Cardiac fibroblast (primary cell): ENCODE data around the gene C1QTNF8.
A peak's percentile ranks its signal among the peaks of the same experiment; 100 is the strongest.

Source experiments
- DNase-seq, 2 donors: peaks; one replicate each; pipeline versions ENCODE4 v3.0.0 to v3.0.0-alpha.2; 2010; ENCODE audit warnings: low read depth in 2 of 2
- H3K4me3 ChIP-seq, 2 donors: replicated peaks in 1 of 2; 1 replicate in 1 of 2; 2 replicates in 1 of 2; pipeline ENCODE4 v1.5.1; 2011; ENCODE audit warnings: low read depth in 2 of 2, low read length in 2 of 2, mild to moderate bottlenecking in 2 of 2, moderate library complexity in 1 of 2
- TF ChIP-seq, protein P1 (sequence below): IDR thresholded peaks from one replicate; pipeline ENCODE4 v1.5.1; 2011; ENCODE audit warnings: low read depth, mild to moderate bottlenecking, low read length, inconsistent platforms

The C1QTNF8 gene

DNA sequence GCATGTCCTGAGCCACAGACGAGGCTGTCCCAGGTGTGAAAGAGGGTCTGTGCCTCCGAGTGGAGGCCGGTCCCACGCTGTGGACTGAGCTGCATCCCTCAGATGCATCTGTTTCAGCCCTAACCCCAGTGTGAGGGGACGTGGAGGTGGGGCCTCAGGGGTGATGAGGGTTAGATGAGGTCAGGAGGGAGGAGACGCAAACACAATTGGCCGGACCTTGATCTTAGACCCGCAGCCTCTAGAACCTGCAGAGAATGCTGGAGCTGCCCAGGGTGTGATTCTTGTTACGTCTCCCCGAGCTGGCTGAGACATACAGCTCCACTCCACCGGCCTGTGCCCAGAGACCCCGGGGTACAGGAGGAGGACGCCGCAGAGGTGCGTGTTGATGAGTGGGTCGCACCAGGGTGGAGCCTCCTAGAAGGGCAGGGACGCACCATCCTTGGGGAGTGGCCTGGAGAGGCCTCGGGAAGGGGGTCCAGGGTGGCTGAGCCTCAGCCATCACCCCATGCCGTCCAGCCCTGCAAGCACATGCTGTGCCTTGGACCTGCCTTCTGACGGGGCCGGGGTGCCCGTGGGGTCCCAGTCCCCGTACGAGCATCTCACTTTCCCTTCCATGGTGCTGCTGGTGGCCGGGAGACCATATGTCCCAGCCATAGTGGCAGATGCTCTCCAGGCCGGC is 16.6 kb upstream of the C1QTNF8 start:
- no peak for DNase-seq
- H3K4me3 ChIP-seq, result no peak overlapping the region
- TF ChIP-seq, protein P1, sequence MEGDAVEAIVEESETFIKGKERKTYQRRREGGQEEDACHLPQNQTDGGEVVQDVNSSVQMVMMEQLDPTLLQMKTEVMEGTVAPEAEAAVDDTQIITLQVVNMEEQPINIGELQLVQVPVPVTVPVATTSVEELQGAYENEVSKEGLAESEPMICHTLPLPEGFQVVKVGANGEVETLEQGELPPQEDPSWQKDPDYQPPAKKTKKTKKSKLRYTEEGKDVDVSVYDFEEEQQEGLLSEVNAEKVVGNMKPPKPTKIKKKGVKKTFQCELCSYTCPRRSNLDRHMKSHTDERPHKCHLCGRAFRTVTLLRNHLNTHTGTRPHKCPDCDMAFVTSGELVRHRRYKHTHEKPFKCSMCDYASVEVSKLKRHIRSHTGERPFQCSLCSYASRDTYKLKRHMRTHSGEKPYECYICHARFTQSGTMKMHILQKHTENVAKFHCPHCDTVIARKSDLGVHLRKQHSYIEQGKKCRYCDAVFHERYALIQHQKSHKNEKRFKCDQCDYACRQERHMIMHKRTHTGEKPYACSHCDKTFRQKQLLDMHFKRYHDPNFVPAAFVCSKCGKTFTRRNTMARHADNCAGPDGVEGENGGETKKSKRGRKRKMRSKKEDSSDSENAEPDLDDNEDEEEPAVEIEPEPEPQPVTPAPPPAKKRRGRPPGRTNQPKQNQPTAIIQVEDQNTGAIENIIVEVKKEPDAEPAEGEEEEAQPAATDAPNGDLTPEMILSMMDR, result no peak

DNA sequence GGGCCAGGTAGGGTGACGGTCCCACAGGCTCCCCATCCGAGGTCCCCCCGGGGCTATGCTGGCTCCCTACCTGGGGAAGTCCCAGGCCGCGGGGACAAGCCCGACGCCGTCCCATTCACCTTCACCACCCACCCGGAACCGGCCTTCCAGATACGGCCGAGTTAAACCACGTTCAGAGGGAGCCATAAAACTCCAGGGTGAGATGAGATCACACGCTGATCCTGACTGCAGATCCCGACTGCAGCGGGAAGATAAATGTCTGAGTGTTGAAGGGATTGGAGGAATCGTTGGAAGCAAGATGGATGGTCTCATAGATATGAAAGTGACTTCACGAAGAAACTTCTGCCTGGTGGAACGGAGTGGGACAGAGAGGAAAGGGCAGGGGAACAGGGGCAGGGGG is 13.6 kb upstream of the C1QTNF8 start:
- DNase-seq, result no peak
- TF ChIP-seq, protein P1, result no peak
- no peak overlapping the region for H3K4me3 ChIP-seq

DNA sequence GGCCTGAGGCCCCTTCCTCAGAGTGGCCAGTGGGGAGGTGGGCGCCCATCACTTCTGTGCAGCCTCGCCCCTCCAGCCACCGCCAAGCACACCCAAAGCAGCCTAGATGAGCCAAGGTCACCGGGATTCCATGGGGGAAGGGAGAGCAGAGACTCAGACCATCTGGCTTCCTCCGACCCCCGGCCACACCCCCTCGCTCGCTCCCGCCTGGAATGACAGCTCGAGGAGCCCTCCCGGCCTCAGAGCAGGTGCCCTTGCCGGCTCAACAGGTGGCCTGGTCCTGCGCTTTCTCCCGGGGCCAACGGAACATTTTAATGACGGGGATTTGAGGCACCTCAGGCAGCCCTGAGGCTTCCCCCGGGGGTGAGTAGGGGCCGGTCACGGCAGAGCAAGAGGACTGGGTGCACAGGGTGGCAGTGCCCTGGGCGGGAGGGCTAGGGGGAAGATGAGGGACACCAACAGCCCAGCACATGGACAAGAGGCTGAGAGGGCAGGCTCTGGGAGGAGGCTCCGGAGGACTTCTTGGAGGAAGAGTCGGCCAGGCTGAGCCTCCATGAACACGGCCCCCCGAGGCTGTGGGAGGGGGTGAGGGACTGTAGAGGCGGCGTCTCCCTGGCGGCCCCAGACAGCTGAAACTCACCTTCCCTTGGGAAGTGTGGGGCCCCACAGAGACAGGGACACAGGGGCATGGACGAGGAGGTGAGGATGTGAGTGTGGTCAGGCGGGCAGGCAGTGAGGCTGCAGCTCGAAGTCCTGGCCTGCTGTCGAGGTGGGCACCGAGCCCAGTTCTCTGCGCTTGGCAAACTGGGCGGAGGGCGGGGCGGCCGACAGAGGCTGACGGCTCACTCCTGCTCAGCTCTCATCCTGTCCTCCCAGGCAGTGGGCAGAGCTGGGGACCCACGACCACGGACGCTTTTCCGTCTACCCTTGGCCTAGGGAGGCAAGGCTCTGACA is 12.5 kb upstream of the C1QTNF8 start:
- DNase-seq, result peak in 1 of 2 donors; percentile 26
- H3K4me3 ChIP-seq, result no peak overlapping the region
- TF ChIP-seq, protein P1, result no peak

GRCh38 chr16:1107731-1108130 is 11.7 kb upstream of the C1QTNF8 start:
- DNase-seq, result no peak
- TF ChIP-seq, protein P1, result no peak
- H3K4me3 ChIP-seq, result no peak overlapping the region

GRCh38 chr16:1107141-1107540 is 11.1 kb upstream of the C1QTNF8 start:
- TF ChIP-seq, protein P1, result no peak

DNA sequence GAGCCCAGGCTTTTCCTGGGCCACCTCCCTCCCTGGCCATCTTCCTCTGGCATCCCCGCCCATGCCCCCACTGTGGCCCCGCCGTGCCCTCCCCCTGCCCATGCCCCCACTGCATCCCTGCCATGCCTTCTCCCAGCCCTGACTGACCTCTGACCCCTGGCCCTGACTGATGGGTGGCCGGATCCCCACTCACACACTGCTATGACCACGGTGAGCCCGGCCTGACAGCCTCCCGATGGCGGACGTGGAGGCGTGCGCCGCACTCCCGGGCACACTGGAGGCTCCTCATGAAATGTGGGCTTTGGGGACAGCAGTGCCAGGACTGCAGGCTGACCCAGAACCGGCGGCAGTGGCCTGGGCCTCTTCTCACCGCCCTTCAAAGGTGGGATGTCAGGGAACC is 10.6 kb upstream of the C1QTNF8 start:
- no peak overlapping the region for H3K4me3 ChIP-seq
- TF ChIP-seq, protein P1, result no peak
- DNase-seq, result no peak

More at GRCh38 chr16:1107141-1107540, 11.1 kb upstream of the C1QTNF8 start:
- no peak overlapping the region for H3K4me3 ChIP-seq
- no peak for DNase-seq
